ENCODE results near the gene UBE2E2.
"Not testable (repeated sequence)": the region's sequence is repeated elsewhere in the genome, so short reads cannot be mapped to it uniquely, and the experiment has no call there.

Gene UBE2E2

DNA sequence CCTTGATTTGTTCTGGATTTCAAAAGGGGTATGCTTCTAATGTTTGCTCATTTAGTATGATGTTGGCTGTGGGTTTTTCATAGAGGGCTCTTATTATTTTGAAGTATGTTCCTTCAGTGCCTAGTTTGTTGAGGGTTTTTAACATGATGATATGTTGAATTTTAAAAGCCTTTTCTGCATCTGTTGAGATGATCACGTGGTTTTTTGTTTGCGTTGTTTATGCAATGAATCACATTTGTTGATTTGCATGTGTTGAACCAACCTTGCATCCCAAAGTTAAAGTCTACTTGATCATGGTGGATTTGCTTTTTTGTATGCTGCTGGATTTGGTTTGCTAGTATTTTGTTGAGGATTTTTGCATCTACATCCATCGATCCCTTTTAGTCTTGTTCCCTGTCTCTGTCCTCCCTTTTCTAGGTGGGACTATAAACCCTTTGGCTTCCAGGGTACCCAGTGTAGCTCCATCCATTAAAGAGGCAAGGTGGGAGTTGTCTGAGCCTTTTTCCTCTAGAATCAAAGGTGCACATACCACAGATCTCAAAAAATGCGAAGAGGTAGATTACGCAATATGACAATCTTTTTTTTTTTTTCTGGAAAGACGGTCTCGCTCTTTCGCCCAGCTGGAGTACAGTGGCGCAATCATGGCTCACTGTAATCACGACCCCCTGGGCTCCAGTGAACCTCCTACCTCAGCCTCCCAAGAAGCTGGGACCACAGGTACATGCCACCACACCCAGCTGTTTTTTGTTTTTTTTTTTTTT is 381.0 kb downstream of the UBE2E2 start:
- DNase-seq (ENCODE audit: low read depth, low spot score), result no peak

DNA sequence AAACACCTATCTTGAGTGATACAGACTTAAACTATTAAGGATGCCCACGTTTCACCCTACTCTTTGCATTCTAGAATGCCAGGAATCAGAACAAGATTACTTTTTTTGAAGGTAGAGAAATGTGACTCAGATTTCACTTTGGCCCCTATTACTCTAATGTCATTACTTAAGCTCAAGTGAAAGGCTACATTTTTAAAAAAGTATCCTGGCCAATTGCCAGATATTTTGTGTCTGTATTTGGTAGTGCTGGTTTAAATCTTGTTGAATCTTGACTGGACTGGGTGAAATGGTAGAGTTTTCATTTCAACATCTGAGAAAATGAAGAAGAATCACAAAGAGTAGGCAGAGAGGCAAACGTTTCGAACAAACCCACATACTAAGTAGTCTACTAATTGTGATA is 384.4 kb downstream of the UBE2E2 start:
- DNase-seq (ENCODE audit: low read depth, low spot score), result no peak

DNA sequence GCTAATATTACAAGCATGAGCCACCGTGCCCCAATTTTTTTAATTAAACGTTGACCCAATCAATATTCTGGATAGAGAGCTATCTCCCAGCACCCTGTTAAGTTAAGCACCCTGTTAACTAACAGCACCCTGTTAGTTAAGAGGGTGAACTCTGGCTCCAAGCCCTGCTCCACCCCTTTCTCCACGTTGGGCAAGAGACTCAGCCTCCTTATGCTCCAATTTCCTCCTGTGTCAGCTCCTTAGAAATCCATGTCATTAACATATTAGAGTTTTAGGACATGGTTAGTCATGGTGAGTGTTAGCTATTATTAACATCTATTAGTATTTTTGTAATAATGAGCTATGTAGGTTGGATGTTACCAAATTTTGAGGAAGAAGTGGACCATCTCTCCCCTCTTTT is 385.4 kb downstream of the UBE2E2 start:
- no peak for DNase-seq (ENCODE audit: low read depth, low spot score)

DNA sequence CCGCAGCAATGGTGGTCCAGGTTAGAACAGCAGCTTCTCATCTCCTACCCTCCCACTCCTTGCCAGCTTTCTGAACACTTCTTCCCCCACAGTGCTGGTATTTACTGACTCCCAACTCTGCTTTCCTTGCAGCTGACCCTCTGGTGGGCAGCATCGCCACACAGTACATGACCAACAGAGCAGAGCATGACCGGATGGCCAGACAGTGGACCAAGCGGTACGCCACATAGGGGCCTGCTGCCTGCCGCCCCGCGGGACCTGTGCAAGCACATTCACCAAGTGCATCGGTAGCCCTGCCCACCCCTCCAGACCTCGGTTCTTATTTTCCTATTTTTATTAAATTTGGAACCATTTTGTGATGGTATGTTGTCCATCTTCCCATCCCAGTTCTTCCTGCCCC is 386.5 kb downstream of the UBE2E2 start:
- DNase-seq (ENCODE audit: low read depth, low spot score), result no peak

DNA sequence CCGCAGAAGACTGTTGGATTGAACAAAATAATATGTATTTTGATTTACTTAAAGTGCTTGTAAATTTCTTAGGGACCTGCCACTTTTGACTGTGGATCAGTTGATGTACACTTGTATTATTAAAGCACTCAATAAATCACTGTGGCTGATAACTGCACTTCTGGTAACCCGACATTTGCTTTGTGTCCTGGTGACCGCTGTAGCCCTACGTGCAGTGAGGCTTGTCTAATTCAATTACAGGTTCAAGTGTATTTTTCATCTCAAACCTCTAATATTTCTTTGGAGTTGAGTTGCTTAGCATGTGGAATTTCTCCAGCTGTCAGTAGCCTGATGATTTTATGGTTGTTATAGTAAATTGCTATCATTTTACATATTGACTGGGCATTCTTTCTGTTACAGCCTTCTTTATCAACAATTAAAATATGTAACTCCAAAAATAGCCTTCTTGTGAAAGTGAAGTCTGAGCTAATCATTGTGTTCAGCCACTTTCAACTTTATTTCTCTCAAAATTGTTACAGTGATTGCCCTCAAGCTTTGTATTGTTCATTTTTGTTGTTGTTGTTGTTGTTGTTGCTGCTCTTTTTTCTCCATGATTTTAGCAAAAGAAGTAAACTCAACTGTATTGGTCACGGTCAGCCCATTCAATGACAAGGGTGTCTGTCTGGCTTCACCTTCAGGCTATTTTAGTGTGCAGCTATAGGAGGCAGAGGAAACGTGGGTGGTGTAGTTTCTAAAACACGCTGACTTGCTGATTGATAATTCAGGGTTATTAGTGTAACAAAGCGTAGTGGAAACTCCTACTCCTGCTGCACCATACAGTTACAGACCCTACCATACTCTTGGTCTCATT is 387.5 kb downstream of the UBE2E2 start:
- DNase-seq (ENCODE audit: low read depth, low spot score), result no peak

DNA sequence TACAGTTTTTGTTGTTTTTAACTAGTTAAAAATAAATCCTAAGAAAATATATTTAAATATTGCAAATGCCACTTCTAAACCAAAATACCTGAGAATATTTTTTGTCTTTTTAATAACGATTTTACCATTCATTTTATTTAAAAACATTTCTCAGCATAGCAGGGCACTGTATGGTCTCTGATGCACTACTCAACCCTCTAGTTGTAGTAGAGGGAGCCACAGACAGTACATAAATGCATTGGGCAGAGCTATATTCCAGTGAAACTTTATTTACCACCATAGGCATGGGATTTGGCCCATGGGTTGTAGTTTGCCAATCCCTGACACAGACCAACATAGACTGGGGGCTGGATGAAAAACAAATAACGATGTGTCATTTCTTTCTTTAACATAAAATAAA is 388.2 kb downstream of the UBE2E2 start:
- no peak for DNase-seq (ENCODE audit: low read depth, low spot score)

DNA sequence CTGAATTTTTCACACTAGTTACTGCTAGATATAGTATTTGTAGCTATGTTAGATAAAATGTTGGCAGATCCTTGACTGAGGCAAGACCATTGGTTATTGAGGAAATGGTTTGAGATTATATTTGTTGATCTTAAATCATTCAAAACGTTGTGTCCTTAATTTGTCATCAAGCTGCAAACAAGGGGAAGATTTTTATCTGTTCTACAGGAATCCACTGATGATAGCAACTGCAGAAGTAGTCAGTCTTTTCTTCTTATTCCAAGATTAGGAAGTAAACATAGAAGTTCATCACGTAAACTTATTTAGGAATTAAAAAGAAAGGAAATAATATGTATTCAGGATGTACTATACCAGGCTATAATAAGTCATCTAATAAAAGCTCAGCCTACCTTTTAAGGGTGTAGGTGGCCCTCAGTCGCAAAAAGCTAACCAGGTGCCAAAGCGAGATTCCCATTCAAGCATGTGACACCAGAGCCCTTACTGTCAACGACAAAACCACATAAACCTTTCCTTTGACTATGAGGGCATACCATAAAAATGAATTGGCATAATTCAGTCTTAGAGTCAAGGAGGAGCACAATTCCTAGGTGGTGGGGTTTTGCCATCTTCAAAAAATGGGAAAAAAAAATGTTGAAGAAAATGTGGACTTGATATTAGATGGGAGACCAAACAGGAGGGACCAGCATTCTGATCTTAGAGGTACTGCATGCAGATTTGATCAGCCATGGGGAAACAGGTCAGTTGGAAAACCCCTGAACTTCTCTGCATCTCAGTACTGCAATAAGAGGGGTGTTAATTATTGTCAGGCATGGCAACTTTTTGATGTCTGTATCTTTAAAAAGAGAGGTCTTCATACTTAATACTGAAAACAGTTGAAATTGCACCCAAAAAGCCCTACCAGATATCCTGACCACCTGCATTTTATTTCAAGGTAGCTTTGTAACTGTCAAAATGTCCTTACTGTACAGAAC is 390.1 kb downstream of the UBE2E2 start:
- DNase-seq (ENCODE audit: low read depth, low spot score), result no peak

DNA sequence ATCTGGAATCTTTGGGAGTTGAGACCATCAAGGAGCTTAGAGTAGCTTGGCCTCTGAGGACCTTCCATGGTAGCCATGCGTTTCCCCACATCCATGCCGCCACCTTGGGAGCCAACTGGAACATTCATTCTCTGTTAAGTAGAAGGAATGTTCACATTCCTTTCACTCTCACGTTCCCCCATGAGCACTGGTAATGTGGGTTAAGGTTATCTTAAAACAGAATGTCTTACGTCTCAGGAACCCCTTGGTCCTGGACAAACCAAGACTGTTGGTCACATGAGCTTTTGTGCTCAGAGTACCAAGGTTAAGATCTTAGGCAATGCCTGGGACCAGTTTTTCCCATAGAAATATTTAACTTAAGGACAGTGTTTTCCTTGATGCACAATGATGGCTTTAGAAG is 390.9 kb downstream of the UBE2E2 start:
- no peak for DNase-seq (ENCODE audit: low read depth, low spot score)

DNA sequence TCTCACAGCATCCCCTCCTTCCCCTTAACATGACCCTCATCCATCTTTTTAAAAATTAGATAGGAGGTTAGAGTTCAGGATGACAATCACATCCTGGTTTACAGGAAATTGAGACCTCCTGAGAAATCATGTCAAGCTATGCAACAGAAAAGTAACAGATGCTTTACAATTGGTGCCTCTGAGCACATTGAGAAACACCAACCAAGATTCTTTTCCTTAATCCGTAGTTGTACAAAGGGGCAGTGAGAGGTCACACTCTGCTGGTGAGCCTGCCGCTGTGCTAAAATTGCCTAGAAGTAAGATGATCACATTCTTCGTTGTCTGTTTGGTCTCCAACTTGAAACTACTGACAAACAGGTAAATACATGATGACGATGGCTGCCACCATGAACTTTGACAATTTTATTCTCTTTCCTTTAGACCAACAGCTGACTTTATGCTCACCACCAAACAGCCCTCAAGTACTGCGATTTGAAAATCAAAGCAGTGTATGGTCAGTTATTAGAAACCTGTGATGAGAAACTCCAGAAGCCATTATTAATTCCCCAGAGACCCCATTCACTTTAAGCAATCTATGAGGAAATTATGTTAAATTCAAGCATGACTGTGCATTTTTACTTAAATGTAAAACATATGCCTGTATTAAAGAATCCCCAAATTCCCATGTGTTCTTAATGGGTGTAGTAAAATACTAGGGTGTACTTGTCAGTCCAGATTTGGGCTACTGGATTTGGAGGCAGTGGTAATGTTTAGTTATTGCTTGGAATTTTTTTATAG is 392.0 kb downstream of the UBE2E2 start:
- DNase-seq (ENCODE audit: low read depth, low spot score), result peak; percentile 45

DNA sequence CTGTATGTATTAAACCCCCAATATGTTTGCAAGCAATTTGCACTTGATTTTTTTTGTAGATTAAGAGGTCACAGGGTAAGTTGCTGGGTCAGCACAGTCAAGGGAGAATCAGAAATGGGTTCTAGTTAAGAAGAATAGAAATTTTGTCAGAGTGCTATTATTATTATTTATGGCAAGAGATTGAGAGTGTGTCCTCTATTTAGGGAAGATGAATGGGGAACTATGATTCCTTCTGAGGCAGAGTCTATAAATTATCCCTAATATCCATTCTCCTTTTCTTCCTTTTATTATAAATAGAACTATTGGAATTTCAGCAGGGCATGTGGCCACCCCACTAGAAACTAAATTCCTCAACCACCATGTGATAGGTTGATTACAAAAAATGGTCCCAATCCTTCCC is 392.7 kb downstream of the UBE2E2 start:
- no peak for DNase-seq (ENCODE audit: low read depth, low spot score)

DNA sequence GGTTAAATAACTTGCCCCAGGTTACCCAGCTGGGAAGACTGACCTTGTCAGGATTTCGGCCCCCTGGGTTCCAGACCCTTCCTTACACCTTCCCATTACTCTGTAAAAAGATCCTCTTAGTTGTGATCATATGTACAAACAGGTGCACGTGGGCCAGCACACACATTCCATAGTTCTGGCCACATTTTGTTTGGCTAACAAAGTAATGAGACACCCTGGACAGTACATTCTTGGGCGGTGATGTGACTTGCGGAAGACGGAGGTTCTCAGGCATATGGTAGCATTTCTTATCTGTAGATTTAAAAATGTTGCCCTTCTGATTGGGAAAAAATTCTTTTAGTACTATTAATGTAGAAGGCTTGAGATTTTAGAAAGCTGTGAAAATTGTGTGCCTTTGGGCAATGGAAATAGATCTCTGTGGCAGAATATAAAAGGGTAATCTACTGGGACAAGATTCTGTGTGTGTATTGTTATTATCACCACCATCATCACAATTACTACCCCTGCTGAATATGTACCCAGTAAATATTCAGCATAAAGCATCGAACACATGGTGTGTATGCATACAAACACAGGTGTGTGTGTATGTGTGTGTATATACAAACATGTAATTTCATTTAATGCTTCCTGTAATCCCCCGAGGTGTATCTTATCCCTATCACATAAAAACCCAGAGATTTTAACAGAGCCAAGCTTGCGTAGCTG is 397.2 kb downstream of the UBE2E2 start:
- DNase-seq (ENCODE audit: low read depth, low spot score), result no peak

DNA sequence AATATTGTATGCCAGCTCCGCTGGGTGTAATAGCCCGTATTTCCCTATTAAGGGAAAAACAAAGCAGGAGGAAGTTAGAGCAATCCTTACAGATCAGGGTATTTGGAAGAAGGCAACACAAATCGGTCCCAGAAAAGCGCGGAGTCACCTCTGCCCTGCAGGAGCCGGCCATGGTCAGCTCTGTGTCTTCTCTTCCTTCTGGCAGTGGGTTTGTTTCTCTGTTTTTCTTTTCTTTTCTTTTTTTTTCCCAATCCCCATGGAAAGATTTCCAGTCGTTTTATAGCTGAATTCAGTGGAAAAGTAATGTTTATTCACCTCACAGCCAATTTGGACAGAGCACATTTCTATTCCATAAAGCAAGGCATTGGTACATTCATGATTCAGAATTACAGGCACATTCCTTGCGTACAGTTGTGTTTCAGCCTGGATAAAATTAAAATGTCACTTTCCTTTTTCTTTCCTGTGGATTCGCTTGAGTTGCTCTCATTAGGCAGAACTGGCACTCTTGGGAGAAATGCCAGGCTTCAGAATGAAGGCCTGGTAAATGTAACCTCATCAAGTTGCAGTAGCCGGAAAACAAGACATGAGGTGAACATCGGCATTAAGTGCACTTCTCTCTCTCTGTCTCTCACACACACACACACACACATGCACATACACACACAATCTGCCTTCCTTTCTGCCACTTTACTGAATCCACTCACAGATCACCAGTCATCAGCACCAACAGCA is 398.1 kb downstream of the UBE2E2 start:
- no peak for DNase-seq (ENCODE audit: low read depth, low spot score)

DNA sequence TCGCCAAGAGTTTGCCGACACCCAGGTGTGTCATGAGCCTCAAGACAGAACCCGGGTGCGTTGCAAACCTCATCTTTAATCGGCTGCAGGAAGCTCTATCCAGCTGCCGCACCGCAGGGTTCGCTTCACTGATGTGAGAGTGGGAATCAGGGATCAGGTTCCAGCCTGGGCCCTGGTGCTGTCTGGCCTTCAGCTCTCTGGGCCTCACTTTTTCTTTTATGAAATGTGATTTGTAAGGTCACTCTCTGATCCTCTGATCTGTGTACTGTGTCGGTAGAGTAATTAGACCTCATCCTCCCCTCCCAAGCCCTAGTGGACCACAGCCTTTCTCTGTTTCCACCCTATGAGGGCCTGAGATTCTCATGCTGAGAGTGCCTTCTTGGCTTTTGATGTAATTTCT is 399.8 kb downstream of the UBE2E2 start:
- no peak for DNase-seq (ENCODE audit: low read depth, low spot score)

DNA sequence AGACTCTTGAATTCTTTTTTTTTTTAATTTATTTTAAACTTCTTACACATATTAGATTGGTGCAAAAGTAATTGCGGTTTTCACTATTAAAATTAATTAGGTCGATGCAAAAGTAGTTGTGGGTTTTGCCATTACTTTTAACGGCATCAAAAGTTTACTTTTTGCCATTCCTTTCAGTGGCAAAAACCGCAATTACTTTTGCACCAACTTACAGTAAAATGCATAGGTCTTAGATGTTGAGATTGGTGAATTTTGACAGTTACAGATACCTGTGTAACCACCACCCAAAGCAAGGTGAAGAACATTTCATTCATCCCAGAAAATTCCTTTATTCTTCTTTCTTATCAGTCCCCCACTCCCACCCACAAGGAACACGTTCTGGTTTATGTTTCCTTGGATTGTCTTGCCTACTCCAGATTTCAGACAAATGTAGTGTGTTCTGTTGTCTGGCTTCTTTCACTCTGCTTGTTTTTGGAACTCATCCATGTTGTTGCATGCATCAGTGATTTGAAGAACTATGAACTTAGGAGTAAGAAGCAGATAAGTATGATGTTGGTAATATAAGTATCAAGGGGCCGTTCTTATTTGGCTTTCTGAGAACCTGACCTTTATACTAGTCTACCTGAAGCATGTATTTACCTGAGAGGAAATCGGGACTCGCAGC is 404.2 kb downstream of the UBE2E2 start:
- DNase-seq (ENCODE audit: low read depth, low spot score), result no peak

DNA sequence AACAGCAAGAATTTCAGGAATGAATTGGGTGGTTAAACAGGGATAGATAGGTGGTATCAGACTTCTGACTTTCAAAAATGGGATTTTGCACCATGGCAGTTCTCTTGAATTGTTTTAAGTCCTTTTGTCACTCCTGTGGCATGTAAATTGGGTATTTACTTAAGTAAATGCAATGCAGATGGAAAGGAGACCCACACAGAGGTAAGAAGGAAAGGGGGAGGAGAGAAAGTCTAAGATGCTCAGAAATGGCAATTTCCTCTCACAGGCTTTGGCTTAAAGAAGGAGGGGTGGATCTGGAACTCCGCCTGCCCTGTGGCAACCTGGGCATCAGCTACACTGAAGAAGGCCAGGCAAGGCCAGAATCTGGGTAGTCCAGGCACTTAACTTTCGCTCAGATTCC is 405.5 kb downstream of the UBE2E2 start:
- DNase-seq (ENCODE audit: low read depth, low spot score), result no peak

DNA sequence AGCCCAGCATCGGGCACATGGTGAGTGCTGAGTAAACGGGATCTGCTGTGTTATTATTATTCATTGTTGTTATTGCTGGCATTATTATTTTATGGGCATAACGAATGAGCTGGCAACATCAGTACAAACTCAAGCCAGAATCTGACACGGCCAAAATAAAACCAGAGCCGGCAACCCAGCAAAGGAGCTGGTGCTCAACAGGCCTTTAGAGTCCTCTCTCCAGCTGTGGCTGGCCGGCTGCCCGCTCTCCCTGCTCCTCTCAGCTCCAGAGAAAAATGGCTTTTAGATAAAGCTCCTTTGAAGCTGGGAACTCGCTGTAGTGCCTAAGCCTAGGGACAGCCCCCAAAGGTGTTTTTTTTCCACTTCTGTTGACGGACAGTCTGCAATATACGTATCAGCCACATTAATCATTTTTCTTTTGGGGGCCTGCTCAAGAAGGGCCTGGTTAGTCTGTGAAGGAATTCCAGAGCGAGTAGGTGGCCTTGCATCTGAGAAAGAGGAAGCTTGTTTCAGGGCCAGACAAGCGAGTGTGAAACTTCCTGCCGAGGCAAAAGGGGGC is 408.7 kb downstream of the UBE2E2 start:
- no peak for DNase-seq (ENCODE audit: low read depth, low spot score)

DNA sequence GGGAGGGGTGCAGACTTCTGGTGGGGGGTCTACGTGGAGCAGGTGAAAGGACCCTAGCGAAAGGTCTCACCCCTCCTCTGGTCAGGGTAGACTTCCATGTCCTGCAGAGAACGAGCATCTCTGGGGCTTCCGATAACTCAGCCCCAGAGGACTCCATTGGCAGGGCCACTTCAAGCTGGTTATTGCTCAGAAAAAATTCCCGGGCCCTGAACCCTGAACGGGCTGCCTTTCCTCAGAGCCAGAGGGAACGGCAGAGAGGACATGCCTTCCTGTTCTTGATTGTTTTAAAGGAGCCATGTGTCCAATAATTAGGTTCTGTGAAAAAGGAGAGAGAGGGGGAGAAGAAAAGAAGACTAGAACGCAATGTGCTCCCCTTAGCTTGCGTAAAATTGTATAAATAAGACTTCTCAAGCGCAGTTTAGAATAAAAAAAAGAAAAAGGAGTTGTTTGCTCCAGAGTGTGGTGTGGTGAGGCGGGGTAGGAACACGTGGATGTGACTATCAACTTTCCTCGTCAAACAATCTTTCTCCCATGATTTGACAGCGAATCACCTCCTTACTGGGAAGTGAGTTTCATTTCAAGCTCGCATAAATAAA is 409.3 kb downstream of the UBE2E2 start:
- no peak for DNase-seq (ENCODE audit: low read depth, low spot score)

DNA sequence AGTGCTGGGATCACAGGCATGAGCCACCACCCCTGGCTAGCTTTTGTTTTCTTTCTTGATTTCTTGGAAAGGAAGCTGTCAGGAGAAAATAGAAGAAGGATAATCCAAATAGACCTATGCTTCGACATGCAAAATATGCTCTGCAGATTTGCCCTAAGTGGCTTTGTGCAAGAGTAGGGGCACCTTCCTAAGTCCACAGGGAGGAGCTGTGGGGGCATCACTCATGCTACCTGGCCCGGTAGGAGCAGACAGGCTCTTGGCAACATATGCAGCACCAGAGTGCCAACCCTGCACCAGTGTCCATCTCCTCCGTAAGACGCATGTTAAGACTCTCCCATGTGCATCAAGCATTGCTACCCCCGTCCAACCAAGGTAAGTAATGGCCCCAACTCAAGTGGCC is 411.9 kb downstream of the UBE2E2 start:
- no peak for DNase-seq (ENCODE audit: low read depth, low spot score)

DNA sequence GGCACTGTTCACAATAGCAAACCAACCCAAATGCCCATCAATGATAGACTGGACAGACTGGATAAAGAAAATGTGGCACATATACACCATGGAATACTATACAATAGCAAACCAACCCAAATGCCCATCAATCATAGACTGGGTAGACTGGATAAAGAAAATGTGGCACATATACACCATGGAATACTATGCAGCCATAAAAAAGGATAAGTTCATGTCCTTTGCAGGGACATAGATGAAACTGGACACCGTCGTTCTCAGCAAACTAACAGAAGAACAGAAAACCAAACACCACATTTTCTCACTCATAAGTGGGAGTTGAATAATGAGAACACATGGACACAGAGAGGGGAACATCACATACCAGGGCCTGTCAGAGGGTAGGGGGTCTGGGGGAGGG is 415.3 kb downstream of the UBE2E2 start:
- not testable (repeated sequence) for DNase-seq (ENCODE audit: low read depth, low spot score)

Measured in brain pericyte (primary cell).